Measurements from ENCODE around the gene IRF2BPL.

DNA sequence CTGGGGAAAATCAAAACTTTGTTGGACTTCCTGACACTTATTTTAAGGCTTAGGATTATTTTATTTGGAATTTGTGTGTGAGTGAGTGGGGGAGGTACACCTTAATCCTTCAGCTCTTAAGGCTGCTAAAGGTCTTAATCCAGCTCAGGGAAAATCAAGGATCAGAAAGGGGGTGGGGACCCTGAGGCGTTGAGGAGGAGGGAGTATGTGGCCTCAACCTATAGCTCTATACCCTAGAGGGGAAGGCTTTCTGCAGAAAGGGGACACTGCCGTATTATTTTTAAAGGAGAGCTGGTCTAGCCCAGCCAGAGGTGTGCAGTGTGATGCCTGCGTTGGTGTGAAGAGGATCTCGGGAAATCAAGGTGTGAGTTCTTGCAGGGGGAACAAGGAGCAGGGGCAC lies 20.0 kb downstream of the IRF2BPL start:
- TF ChIP-seq, protein P1, sequence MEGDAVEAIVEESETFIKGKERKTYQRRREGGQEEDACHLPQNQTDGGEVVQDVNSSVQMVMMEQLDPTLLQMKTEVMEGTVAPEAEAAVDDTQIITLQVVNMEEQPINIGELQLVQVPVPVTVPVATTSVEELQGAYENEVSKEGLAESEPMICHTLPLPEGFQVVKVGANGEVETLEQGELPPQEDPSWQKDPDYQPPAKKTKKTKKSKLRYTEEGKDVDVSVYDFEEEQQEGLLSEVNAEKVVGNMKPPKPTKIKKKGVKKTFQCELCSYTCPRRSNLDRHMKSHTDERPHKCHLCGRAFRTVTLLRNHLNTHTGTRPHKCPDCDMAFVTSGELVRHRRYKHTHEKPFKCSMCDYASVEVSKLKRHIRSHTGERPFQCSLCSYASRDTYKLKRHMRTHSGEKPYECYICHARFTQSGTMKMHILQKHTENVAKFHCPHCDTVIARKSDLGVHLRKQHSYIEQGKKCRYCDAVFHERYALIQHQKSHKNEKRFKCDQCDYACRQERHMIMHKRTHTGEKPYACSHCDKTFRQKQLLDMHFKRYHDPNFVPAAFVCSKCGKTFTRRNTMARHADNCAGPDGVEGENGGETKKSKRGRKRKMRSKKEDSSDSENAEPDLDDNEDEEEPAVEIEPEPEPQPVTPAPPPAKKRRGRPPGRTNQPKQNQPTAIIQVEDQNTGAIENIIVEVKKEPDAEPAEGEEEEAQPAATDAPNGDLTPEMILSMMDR (IDR thresholded peaks at IDR 0.05): no peak
- no peak for TF ChIP-seq POLR2A (IDR thresholded peaks at IDR 0.05)
